MM.1S (cell line): Measurements from ENCODE around the gene MEGF10.

Experiments
- DNase-seq: peaks from one replicate; pipeline ENCODE4 v3.0.0-alpha.2; 2015
- H2AFZ ChIP-seq: fragments of 300-600 bp; sonication (generic); 2 replicates; pipeline ENCODE4 v1.6.0; 2016; ENCODE audit warnings: antibody characterized with exemption, low read length
- H3F3A ChIP-seq: fragments of 300-600 bp; sonication (generic); 2 replicates; pipeline ENCODE4 v1.6.1; 2016; ENCODE audit warnings: mild to moderate bottlenecking, antibody characterized with exemption, low read length, moderate library complexity, mixed read lengths; ENCODE audit not compliant: insufficient read depth
- H3K27ac ChIP-seq: fragments of 300-600 bp; sonication (generic); 2 replicates; pipeline ENCODE4 v1.5.1; 2016; ENCODE audit warnings: mild to moderate bottlenecking, low read length
- H3K27me3 ChIP-seq: fragments of 300-600 bp; sonication (generic); replicated peaks from 2 replicates; pipeline ENCODE4 v1.6.0; 2016; ENCODE audit warnings: low read length; ENCODE audit not compliant: insufficient read depth
- H3K36me3 ChIP-seq: fragments of 300-600 bp; sonication (generic); replicated peaks from 2 replicates; pipeline ENCODE4 v1.6.1; 2016; ENCODE audit warnings: mild to moderate bottlenecking, low read length, mixed read lengths; ENCODE audit not compliant: insufficient read depth
- H3K4me1 ChIP-seq: fragments of 300-600 bp; sonication (generic); 2 replicates; pipeline ENCODE4 v1.6.1; 2016; ENCODE audit warnings: low read length, mixed read lengths
- H3K4me2 ChIP-seq: fragments of 300-600 bp; sonication (generic); 2 replicates; pipeline ENCODE4 v1.6.0; 2016; ENCODE audit warnings: low read depth, low read length
- H3K4me3 ChIP-seq: fragments of 300-600 bp; sonication (generic); 2 replicates; pipeline ENCODE4 v1.5.1; 2016; ENCODE audit warnings: low read length, mixed read lengths
- H3K79me2 ChIP-seq: fragments of 300-600 bp; sonication (generic); 2 replicates; pipeline ENCODE4 v1.6.1; 2016; ENCODE audit warnings: mixed run types, low read length, mixed read lengths
- H3K9ac ChIP-seq: fragments of 300-600 bp; sonication (generic); 2 replicates; pipeline ENCODE4 v1.6.1; 2016; ENCODE audit warnings: low read length, mixed read lengths
- H3K9me2 ChIP-seq: fragments of 300-600 bp; sonication (generic); replicated peaks from 2 replicates; pipeline ENCODE4 v1.6.1; 2016; ENCODE audit warnings: mild to moderate bottlenecking, low read length, mixed read lengths; ENCODE audit not compliant: insufficient read depth
- H3K9me3 ChIP-seq: fragments of 300-600 bp; sonication (generic); replicated peaks from 2 replicates; pipeline ENCODE4 v1.6.1; 2016; ENCODE audit warnings: mild to moderate bottlenecking, low read length, mixed read lengths; ENCODE audit not compliant: insufficient read depth
- H4K20me1 ChIP-seq: fragments of 300-600 bp; sonication (generic); 2 replicates; pipeline ENCODE4 v1.6.1; 2016; ENCODE audit warnings: mild to moderate bottlenecking, low read length, moderate library complexity, mixed read lengths; ENCODE audit not compliant: insufficient read depth
- CTCF ChIP-seq: fragments of 300-600 bp; sonication (generic); IDR thresholded peaks from 2 replicates; pipeline ENCODE4 v1.5.1; 2016; ENCODE audit warnings: antibody characterized with exemption, low read length, mixed read lengths
- EZH2 ChIP-seq: fragments of 300-600 bp; sonication (generic); optimal IDR thresholded peaks from 2 replicates; pipeline ENCODE3; 2017; ENCODE audit warnings: low read depth, mild to moderate bottlenecking, antibody characterized with exemption, low read length, mixed read lengths
- EZH2phosphoT487 ChIP-seq: fragments of 300-600 bp; sonication (generic); IDR thresholded peaks from 2 replicates; pipeline ENCODE4 v1.6.1; 2018; ENCODE audit warnings: antibody characterized with exemption, low read length

MEGF10 gene

GRCh38 chr5:127324756-127325155 is 34.2 kb downstream of the MEGF10 start:
- no peak overlapping the region for H2AFZ ChIP-seq
- H4K20me1 ChIP-seq, result no peaks in the 10 kb centered on the region
- TF ChIP-seq EZH2phosphoT487 (no peak), EZH2 (no peak), CTCF (no peak)
- H3K36me3 ChIP-seq, result no peaks in the 10 kb centered on the region
- no peaks in the 10 kb centered on the region for H3K9me3 ChIP-seq
- peaks cover 19% of the 10 kb centered on the region for H3F3A ChIP-seq
- no peak for DNase-seq
- H3K27ac ChIP-seq, result no peak overlapping the region
- no peaks in the 10 kb centered on the region for H3K79me2 ChIP-seq
- no peaks in the 10 kb centered on the region for H3K27me3 ChIP-seq
- H3K4me1 ChIP-seq, result peaks cover 26% of the 10 kb centered on the region
- H3K9ac ChIP-seq, result no peak overlapping the region
- no peak overlapping the region for H3K4me2 ChIP-seq
- no peaks in the 10 kb centered on the region for H3K9me2 ChIP-seq
- no peak overlapping the region for H3K4me3 ChIP-seq

DNA sequence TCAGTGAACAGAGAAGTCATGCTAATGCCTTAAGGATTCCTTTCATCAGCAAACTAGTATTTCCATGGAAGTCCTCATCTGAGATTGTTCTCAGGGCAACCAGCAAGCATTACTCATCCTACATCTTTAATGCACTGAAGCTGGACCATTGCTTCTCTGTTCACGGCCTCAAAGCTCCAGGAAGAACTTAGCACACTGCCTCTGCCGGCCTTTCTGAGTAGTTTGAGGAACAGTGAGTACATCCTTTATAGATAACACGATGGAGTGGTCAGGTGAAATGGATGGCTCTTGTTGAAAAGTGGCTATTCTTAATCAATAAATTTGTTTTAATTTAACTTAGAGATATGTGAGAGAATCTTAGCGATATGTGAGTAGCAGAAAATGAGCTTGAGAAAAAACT is 35.8 kb downstream of the MEGF10 start:
- Histone ChIP-seq H4K20me1 (no peaks in the 10 kb centered on the region), H3K36me3 (no peaks in the 10 kb centered on the region), H3K79me2 (no peaks in the 10 kb centered on the region), H3K9me2 (no peaks in the 10 kb centered on the region), H3K4me2 (no peak overlapping the region), H3F3A (peaks cover 3% of the 10 kb centered on the region), H3K9me3 (no peaks in the 10 kb centered on the region), H3K27ac (no peak overlapping the region), H3K27me3 (no peaks in the 10 kb centered on the region), H3K4me3 (no peak overlapping the region), H3K9ac (no peak overlapping the region), H3K4me1 (peaks cover 12% of the 10 kb centered on the region), H2AFZ (no peak overlapping the region)
- no peak for DNase-seq
- TF ChIP-seq EZH2 (no peak), EZH2phosphoT487 (no peak), CTCF (no peak)

GRCh38 chr5:127326976-127327755 is 36.6 kb downstream of the MEGF10 start:
- no peaks in the 10 kb centered on the region for H3K9me2 ChIP-seq
- DNase-seq, result no peak
- no peaks in the 10 kb centered on the region for H3K27me3 ChIP-seq
- H4K20me1 ChIP-seq, result no peaks in the 10 kb centered on the region
- peaks cover 5% of the 10 kb centered on the region; the same call in 1 of the 2 replicates for H3K4me1 ChIP-seq
- TF ChIP-seq EZH2, result no peak
- TF ChIP-seq CTCF, result no peak
- TF ChIP-seq EZH2phosphoT487, result no peak
- H3K9ac ChIP-seq, result no peak overlapping the region
- no peak overlapping the region for H2AFZ ChIP-seq
- no peak overlapping the region for H3K4me3 ChIP-seq
- no peaks in the 10 kb centered on the region for H3K79me2 ChIP-seq
- H3K9me3 ChIP-seq, result no peaks in the 10 kb centered on the region
- H3F3A ChIP-seq, result no peaks in the 10 kb centered on the region
- no peaks in the 10 kb centered on the region for H3K36me3 ChIP-seq
- no peak overlapping the region for H3K4me2 ChIP-seq
- no peak overlapping the region for H3K27ac ChIP-seq
